Fibroblast of pulmonary artery (primary cell): ENCODE data around the gene COA8.
A peak's percentile ranks its signal among the peaks of the same experiment; 100 is the strongest.

ENCODE experiments used
- DNase-seq: peaks from one replicate; pipeline ENCODE4 v3.0.0-alpha.2; 2010; ENCODE audit warnings: low read depth
- H3K4me3 ChIP-seq: replicated peaks from 2 replicates; pipeline ENCODE4 v1.5.1; 2011; ENCODE audit warnings: low read depth, mild to moderate bottlenecking, control low read depth, low read length, moderate library complexity
- TF ChIP-seq, protein P1 (sequence below): IDR thresholded peaks from 2 replicates; pipeline ENCODE4 v1.5.1; 2011; ENCODE audit warnings: mild to moderate bottlenecking, control low read depth, low read length, inconsistent platforms; ENCODE audit errors: missing control alignments

COA8 gene

DNA sequence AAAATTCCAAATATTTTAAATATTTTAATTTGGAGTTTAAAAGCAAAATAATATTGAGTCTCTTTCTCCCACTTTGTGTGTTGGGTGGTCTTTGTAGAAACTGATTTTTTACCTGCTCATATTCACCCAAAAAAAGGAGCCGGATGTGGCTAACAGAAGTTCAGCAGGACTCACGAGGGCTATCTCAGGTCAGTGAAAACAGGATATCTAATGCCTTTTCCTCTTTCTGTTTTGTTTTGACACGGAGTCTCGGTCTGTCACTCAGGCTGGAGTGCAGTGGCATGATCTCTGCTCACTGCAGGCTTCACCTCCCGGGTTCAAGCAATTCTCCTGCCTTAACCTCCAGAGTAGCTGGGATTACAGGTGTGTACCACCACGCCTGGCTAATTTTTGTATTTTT lies 30.8 kb downstream of the COA8 start:
- TF ChIP-seq, protein P1, sequence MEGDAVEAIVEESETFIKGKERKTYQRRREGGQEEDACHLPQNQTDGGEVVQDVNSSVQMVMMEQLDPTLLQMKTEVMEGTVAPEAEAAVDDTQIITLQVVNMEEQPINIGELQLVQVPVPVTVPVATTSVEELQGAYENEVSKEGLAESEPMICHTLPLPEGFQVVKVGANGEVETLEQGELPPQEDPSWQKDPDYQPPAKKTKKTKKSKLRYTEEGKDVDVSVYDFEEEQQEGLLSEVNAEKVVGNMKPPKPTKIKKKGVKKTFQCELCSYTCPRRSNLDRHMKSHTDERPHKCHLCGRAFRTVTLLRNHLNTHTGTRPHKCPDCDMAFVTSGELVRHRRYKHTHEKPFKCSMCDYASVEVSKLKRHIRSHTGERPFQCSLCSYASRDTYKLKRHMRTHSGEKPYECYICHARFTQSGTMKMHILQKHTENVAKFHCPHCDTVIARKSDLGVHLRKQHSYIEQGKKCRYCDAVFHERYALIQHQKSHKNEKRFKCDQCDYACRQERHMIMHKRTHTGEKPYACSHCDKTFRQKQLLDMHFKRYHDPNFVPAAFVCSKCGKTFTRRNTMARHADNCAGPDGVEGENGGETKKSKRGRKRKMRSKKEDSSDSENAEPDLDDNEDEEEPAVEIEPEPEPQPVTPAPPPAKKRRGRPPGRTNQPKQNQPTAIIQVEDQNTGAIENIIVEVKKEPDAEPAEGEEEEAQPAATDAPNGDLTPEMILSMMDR = no peak
- no peak for DNase-seq
- H3K4me3 ChIP-seq = no peak overlapping the region

DNA sequence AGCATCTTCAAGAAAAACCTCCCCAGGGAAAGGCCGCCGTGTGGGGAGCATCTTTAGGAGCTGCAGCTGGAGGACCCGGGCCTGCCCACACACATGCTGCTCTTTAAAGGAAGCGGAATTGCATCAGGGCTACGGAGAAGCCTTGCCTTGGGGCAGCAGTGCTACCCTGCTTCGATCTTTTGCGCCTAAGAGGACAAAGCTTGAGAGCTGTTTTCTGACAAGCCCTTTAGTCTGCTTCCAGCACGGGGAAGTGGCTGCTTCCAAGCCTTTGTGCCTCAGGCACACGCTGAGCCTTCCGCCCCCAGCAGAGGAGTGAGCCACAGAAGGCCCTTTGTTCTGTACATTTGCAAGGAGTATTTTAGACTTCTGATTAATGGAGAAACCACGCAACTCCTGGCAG lies 31.5 kb downstream of the COA8 start:
- DNase-seq = peak; percentile 72
- no peak overlapping the region for H3K4me3 ChIP-seq
- TF ChIP-seq, protein P1 = no peak

DNA sequence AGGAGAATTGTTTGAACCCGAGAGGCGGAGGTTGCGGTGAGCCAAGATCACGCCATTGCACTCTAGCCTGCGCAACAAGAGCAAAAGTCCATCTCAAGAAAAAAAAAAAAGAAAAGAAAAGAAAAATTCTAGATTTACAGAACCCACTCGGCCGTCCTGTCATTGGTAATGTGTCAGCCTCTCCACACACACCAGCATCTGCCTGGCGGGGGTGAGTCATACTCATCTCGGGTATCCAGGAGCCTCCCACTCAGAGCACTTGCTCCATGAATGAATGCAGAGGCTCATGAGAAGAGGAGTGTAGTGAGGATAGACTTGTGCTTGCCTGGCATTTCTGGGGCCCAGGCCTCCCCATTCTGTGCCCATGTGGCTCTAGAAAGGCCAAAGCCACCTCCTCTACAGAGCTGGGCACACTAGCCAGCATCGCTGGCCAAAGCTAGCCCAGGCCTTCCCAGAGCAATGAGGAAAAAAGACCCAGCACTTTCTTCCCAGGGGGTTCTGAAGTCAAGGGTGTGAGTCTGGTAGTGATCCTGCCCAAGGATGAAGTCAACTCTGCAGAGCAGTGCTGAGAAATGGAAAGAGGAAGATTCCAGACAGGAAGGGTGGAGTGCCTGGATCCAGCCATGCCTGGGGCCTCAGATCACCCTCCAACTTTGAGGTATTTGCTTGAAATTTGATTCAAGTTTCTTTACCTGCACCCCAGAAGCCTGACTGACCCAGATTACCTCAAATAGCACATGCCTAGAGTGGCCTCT lies 35.0 kb downstream of the COA8 start:
- no peak overlapping the region for H3K4me3 ChIP-seq
- DNase-seq = peak; percentile 82
- TF ChIP-seq, protein P1 = no peak

DNA sequence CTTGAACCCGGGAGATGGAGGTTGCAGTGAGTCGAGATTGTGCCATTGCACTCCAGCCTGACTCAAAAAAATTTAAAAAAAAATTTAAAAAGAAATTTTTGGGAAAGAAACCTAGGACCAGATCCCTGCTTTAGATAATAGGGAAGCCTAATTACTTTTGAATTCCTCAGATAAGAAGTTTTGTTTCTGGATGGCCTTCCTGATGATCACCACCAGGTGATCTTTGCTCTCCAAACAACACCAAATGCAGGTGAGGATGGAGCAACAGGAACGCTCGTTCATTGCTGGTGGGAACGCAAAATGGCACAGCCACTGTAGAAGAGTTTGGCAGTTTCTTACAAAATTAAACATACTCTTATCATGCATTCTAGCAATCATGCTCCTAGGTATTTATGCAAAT lies 37.7 kb downstream of the COA8 start:
- DNase-seq = no peak
- TF ChIP-seq, protein P1 = no peak

DNA sequence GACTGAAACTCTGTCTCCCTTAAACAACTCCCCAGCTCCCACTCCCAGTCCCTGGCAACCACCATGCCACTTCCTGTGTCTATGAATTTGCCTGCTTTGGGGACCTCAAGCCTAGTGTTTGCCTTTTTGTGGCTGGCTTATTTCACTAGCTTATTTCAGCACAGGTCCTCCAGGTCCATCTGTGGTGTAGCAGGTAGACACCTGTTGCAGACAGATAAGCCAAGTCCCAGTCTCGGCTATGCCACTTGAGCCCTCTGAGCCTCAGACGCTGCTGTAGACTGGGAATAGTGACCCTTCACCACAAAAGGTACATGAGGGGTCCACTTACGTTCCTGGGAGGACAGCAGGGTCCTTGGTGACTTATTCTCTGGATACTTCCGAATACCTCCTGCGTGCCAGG lies 41.9 kb downstream of the COA8 start:
- TF ChIP-seq, protein P1 = no peak
- no peak for DNase-seq
- H3K4me3 ChIP-seq = no peak overlapping the region

More for the DNA sequence above, 37.7 kb downstream of the COA8 start:
- no peak overlapping the region for H3K4me3 ChIP-seq

DNA sequence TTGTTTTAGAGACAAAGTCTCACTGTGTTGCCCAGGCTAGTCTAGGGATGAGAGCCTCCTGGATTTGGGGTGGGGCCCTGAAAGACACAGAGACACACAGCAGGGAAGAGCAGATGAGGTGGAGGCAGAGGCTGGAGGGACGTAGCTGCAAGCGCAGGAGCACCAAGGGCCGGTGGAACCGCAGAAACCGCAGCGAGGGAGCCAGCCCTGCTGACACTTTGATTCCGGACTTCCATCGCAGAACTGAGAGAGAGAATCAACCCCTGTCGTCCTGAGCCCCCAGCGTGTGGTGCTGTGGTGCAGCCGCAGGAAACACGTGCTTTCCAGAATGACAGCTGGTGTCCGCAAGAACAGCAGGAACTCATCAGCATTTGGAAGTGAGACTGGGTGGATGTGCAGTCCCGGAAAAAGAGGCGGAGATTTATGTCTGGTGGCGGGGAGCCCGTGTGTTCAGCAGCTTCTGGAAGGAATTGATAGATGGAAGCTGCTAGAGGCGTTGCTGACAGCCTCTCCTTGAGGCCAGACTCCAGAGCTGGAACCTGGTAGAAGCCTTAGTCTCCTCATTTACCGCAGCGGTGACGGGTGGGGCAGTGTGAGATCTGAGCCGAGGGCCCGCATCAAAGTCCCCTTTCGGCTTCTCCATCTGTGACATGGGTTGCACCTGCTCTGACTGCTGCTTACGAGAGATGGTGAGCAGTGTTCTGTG lies 44.4 kb downstream of the COA8 start:
- peak; percentile 90 for DNase-seq
- TF ChIP-seq, protein P1 = peak; percentile 21
- peak overlapping the region; percentile 20 for H3K4me3 ChIP-seq
